IMR-90 (cell line): ENCODE results near the gene SH2D1B. TPM values are rescaled to one million over a fixed set of nuclear protein-coding genes. Genes with fewer than 3 reads are reported as not detected.

Experiments used
- ATAC-seq: fragments of 200-7000 bp; cut with Tn5 transposase; 2 replicates; pipeline ENCODE4 v1.9.1; 2020; ENCODE audit warnings: low read depth, mild to moderate bottlenecking, moderate library complexity
- BruUV-seq: library from RNA; stranded (reverse); fragments of 400-500 nt; replicated peaks from 2 replicates; lab custom pipeline; 2021; lab: Mats Ljungman, UMichigan
- CTCF ChIA-PET: fragments of 300-600 bp; formaldehyde crosslinking; extraction: SDS; loops from one replicate; lab custom pipeline; 2021; ENCODE audit warnings: antibody characterized with exemption; lab: Yijun Ruan, JAX
- POLR2A ChIA-PET: fragments of 300-600 bp; sonication (Branson Sonifier 250); formaldehyde crosslinking; loops from one replicate; lab custom pipeline; 2022; ENCODE audit warnings: antibody characterized with exemption; ENCODE audit not compliant: unreplicated experiment; lab: Charles Lee
- DNase-seq: peaks from one replicate; pipeline ENCODE4 v3.0.0; 2013
- H2AFZ ChIP-seq: replicated peaks from 2 replicates; pipeline ENCODE3; 2013; ENCODE audit warnings: low read length, mild to moderate bottlenecking; ENCODE audit not compliant: poor library complexity
- H2AK5ac ChIP-seq: 2 replicates; pipeline ENCODE4 v1.6.1; 2013; ENCODE audit warnings: low read depth, low read length, inconsistent platforms
- H2AK9ac ChIP-seq: replicated peaks from 2 replicates; pipeline ENCODE3; 2013; ENCODE audit warnings: mild to moderate bottlenecking, low read depth, low read length, moderate library complexity; ENCODE audit not compliant: poor library complexity
- H2BK120ac ChIP-seq: 2 replicates; pipeline ENCODE4 v1.6.1; 2013; ENCODE audit warnings: low read depth, low read length, inconsistent platforms
- H2BK15ac ChIP-seq: 3 replicates; pipeline ENCODE4 v1.6.1; 2013; ENCODE audit warnings: low read depth, low read length, inconsistent platforms
- H2BK20ac ChIP-seq: 2 replicates; pipeline ENCODE4 v1.6.1; 2013; ENCODE audit warnings: low read depth, mild to moderate bottlenecking, inconsistent platforms, low read length, moderate library complexity
- H2BK5ac ChIP-seq: 2 replicates; pipeline ENCODE4 v1.6.1; 2013; ENCODE audit warnings: mild to moderate bottlenecking, low read depth, low read length, inconsistent platforms; ENCODE audit not compliant: poor library complexity, severe bottlenecking
- H3K14ac ChIP-seq: replicated peaks from 2 replicates; pipeline ENCODE4 v1.6.1; 2013; ENCODE audit warnings: low read depth, low read length, inconsistent platforms
- H3K18ac ChIP-seq: 2 replicates; pipeline ENCODE4 v1.6.1; 2013; ENCODE audit warnings: low read depth, low read length, control low read depth
- H3K23ac ChIP-seq: 2 replicates; pipeline ENCODE4 v1.6.1; 2013; ENCODE audit warnings: low read depth, low read length, inconsistent platforms
- H3K27ac ChIP-seq: 2 replicates; pipeline ENCODE4 v1.5.1; 2013; ENCODE audit warnings: mild to moderate bottlenecking, control low read depth, low read length; ENCODE audit not compliant: insufficient read depth
- H3K27me3 ChIP-seq: 2 replicates; pipeline ENCODE4 v1.6.1; 2013; ENCODE audit warnings: low read length; ENCODE audit not compliant: control insufficient read depth, insufficient read depth
- H3K36me3 ChIP-seq: 2 replicates; pipeline ENCODE4 v1.6.1; 2013; ENCODE audit warnings: low read length, mixed read lengths; ENCODE audit not compliant: control insufficient read depth, insufficient read depth
- H3K4ac ChIP-seq: 2 replicates; pipeline ENCODE4 v1.6.1; 2013; ENCODE audit warnings: low read depth, low read length, inconsistent platforms
- H3K4me1 ChIP-seq: 2 replicates; pipeline ENCODE4 v1.6.1; 2013; ENCODE audit warnings: low read length, mixed read lengths; ENCODE audit not compliant: control insufficient read depth, insufficient read depth
- H3K4me2 ChIP-seq: 2 replicates; pipeline ENCODE4 v1.6.1; 2013; ENCODE audit warnings: low read depth, mild to moderate bottlenecking, control low read depth, low read length, moderate library complexity
- H3K4me3 ChIP-seq: 2 replicates; pipeline ENCODE4 v1.5.1; 2013; ENCODE audit warnings: low read depth, mild to moderate bottlenecking, control low read depth, low read length, moderate library complexity; ENCODE audit not compliant: insufficient read depth
- H3K56ac ChIP-seq: 2 replicates; pipeline ENCODE4 v1.6.1; 2013; ENCODE audit warnings: low read length, inconsistent platforms; ENCODE audit not compliant: insufficient read depth; ENCODE audit errors: extremely low read depth
- H3K79me1 ChIP-seq, 2 experiments: 2 replicates each; pipeline ENCODE4 v1.6.1; 2013; ENCODE audit warnings: low read length in 2 of 2, inconsistent platforms in 1 of 2, low read depth in 1 of 2
- H3K9ac ChIP-seq: 2 replicates; pipeline ENCODE4 v1.6.1; 2013; ENCODE audit warnings: low read depth, low read length, control low read depth
- H3K9me1 ChIP-seq: 2 replicates; pipeline ENCODE4 v1.6.1; 2013; ENCODE audit warnings: low read length, inconsistent platforms; ENCODE audit not compliant: insufficient read depth
- H3K9me3 ChIP-seq: 2 replicates; pipeline ENCODE4 v1.6.1; 2013; ENCODE audit warnings: low read length; ENCODE audit not compliant: control insufficient read depth, insufficient read depth
- H4K20me1 ChIP-seq: 2 replicates; pipeline ENCODE4 v1.6.1; 2013; ENCODE audit warnings: low read length, inconsistent platforms; ENCODE audit not compliant: insufficient read depth
- H4K5ac ChIP-seq: 2 replicates; pipeline ENCODE4 v1.6.1; 2013; ENCODE audit warnings: mild to moderate bottlenecking, low read depth, low read length, control low read depth
- H4K8ac ChIP-seq, 2 experiments: 2 replicates each; pipeline ENCODE4 v1.6.1; 2013; ENCODE audit warnings: low read depth in 2 of 2, low read length in 2 of 2, control low read depth in 1 of 2, inconsistent platforms in 1 of 2
- H4K91ac ChIP-seq: 2 replicates; pipeline ENCODE4 v1.6.1; 2013; ENCODE audit warnings: low read depth, low read length, inconsistent platforms; ENCODE audit not compliant: insufficient read depth
- CHD1 ChIP-seq: IDR thresholded peaks from 2 replicates; pipeline ENCODE4 v1.6.1; 2012; ENCODE audit warnings: low read depth, low read length, improper control_type of control experiment
- CTCF ChIP-seq: conservative IDR thresholded peaks from 2 replicates; pipeline ENCODE4 v1.5.1; 2012; ENCODE audit warnings: mild to moderate bottlenecking, low read depth, low read length, improper control_type of control experiment
- MAFK ChIP-seq: IDR thresholded peaks from 2 replicates; pipeline ENCODE4 v1.6.1; 2012; ENCODE audit warnings: low read depth, low read length, improper control_type of control experiment
- MXI1 ChIP-seq: IDR thresholded peaks from 2 replicates; pipeline ENCODE4 v1.6.1; 2012; ENCODE audit warnings: low read depth, mild to moderate bottlenecking, low read length, moderate library complexity, borderline replicate concordance
- RAD21 ChIP-seq: IDR thresholded peaks from 2 replicates; pipeline ENCODE4 v1.6.1; 2012; ENCODE audit warnings: low read length, improper control_type of control experiment
- RCOR1 ChIP-seq: IDR thresholded peaks from 2 replicates; pipeline ENCODE4 v1.6.1; 2012; ENCODE audit warnings: mild to moderate bottlenecking, low read length, improper control_type of control experiment; ENCODE audit not compliant: insufficient replicate concordance
- RFX5 ChIP-seq: IDR thresholded peaks from 2 replicates; pipeline ENCODE4 v1.8.0; 2012; ENCODE audit warnings: low read depth, mild to moderate bottlenecking, low read length, moderate library complexity
- WGBS, 2 experiments: methylation state at CpG; one replicate each; pipeline versions ENCODE4 v1.1.5 to v1.1.7; 2013; ENCODE audit warnings: missing lambda C conversion rate in 2 of 2; ENCODE audit not compliant: insufficient read length in 1 of 2; ENCODE audit errors: extremely low coverage in 2 of 2; 5-methylcytosine and 5-hydroxymethylcytosine counted together
- dilution Hi-C: fragments of 300-500 bp; cut with HindIII; formaldehyde crosslinking; loops from one replicate; pipeline ENCODE4 v1.14.3; 2018; ENCODE audit warnings: low sequenced_read_pairs; ENCODE audit not compliant: unreplicated experiment
- in situ Hi-C: fragments of 300-500 bp; cut with MboI; formaldehyde crosslinking; loops from 3 replicates; pipeline ENCODE4 v1.14.3; 2019; ENCODE audit warnings: low sequenced_read_pairs, inconsistent platforms, mixed read lengths
- intact Hi-C: fragments of 100-400 bp; cut with micrococcal nuclease; formaldehyde crosslinking; loops from 2 replicates; pipeline ENCODE4 v1.10.0; 2022
- polyA plus RNA-seq, 3 experiments: library from polyadenylated mRNA; depleted of rRNA; stranded (reverse); fragments of >200 nt; gene quantifications; 2 replicates each; pipeline ENCODE4 v1.2.3, GENCODE V29; 2012; ENCODE audit warnings: low replicate concordance in 1 of 3
- total RNA-seq: library from RNA; depleted of rRNA; stranded (reverse); fragments of >200 nt; gene quantifications from 2 replicates; pipeline ENCODE4 v1.2.3, GENCODE V29; 2012
- TF ChIP-seq, protein P1 (sequence below): fragments of 150-350 bp; IDR thresholded peaks from 2 replicates; pipeline ENCODE4 v1.6.1; 2017; ENCODE audit warnings: mild to moderate bottlenecking, antibody characterized with exemption, low read length, low read depth
- TF ChIP-seq, protein P2 (sequence below): fragments of 150-350 bp; IDR thresholded peaks from 2 replicates; pipeline ENCODE4 v1.6.1; 2016; ENCODE audit warnings: low read depth, mild to moderate bottlenecking, low read length, moderate library complexity, borderline replicate concordance

SH2D1B gene
- total and polyA plus RNA-seq, 2 of the 4 experiments (the other 2 are of a cell fraction) = 0.03 to 0.18 TPM

- no peak overlapping the region for H3K4ac ChIP-seq
- ChIA-PET POLR2A (no interaction called here), CTCF (interaction anchor here (0.9 to 1.4 kb wide), 3 partner anchors 12 to 324 kb away, joined by 3 to 7 read pairs (median 6); no protein-coding TSS in a partner anchor)
- no peak overlapping the region for H2BK120ac ChIP-seq
- no peaks in the 10 kb centered on the region for H3K9me3 ChIP-seq
- H3K27ac ChIP-seq = no peak overlapping the region
- no peak overlapping the region for H3K9ac ChIP-seq
- H3K18ac ChIP-seq = no peak overlapping the region
- no peak overlapping the region for H3K23ac ChIP-seq
- in situ Hi-C loops = loop anchor here (25.0 kb wide), 1 partner anchor 593 kb away; no protein-coding TSS in a partner anchor
- peaks cover 24% of the 10 kb centered on the region for H3K27me3 ChIP-seq
- no peak overlapping the region for H2AFZ ChIP-seq
- intact Hi-C loops = no loop called here
- H2AK9ac ChIP-seq = no peak overlapping the region
- H2BK5ac ChIP-seq = no peak overlapping the region
- H4K20me1 ChIP-seq = no peaks in the 10 kb centered on the region
- H3K4me2 ChIP-seq = no peak overlapping the region
- H3K14ac ChIP-seq = no peak overlapping the region
- DNase-seq = no peak
- H4K8ac ChIP-seq = no peak overlapping the region
- no peaks in the 10 kb centered on the region for H3K4me1 ChIP-seq
- H4K91ac ChIP-seq = no peak overlapping the region
- no peak overlapping the region for H2BK15ac ChIP-seq
- no peak overlapping the region for H3K56ac ChIP-seq
- 60% methylated on average over 1 of the region's 6 CpGs; no CpG with 5 or more reads in 1 of the 2 experiments for WGBS, 2 experiments
- ATAC-seq = no peak
- no peak overlapping the region for H4K5ac ChIP-seq
- H3K36me3 ChIP-seq = no peaks in the 10 kb centered on the region
- no peak overlapping the region for H2BK20ac ChIP-seq
- dilution Hi-C loops = no loop called here
- TF ChIP-seq CTCF (no peak), MAFK (no peak), RCOR1 (no peak), RFX5 (no peak), RAD21 (no peak), CHD1 (no peak), MXI1 (no peak)
- TF ChIP-seq, protein P1, sequence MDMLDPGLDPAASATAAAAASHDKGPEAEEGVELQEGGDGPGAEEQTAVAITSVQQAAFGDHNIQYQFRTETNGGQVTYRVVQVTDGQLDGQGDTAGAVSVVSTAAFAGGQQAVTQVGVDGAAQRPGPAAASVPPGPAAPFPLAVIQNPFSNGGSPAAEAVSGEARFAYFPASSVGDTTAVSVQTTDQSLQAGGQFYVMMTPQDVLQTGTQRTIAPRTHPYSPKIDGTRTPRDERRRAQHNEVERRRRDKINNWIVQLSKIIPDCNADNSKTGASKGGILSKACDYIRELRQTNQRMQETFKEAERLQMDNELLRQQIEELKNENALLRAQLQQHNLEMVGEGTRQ = no peak
- TF ChIP-seq, protein P2, sequence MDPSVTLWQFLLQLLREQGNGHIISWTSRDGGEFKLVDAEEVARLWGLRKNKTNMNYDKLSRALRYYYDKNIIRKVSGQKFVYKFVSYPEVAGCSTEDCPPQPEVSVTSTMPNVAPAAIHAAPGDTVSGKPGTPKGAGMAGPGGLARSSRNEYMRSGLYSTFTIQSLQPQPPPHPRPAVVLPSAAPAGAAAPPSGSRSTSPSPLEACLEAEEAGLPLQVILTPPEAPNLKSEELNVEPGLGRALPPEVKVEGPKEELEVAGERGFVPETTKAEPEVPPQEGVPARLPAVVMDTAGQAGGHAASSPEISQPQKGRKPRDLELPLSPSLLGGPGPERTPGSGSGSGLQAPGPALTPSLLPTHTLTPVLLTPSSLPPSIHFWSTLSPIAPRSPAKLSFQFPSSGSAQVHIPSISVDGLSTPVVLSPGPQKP = no peak
- H3K4me3 ChIP-seq = no peak overlapping the region
- H3K9me1 ChIP-seq = no peaks in the 10 kb centered on the region
- BruUV-seq = no TSS peak
- no peaks in the 10 kb centered on the region for H3K79me1 ChIP-seq
- no peak overlapping the region for H2AK5ac ChIP-seq
These were observed 31.7 kb downstream of the SH2D1B start for GRCh38 chr1:162380061-162380846.
